ENCODE data around the gene RBP5.

RBP5 gene

GRCh38 chr12:7146906-7147305, 18.2 kb upstream of the RBP5 start:
- no peak overlapping the region for H3K4me3 ChIP-seq (ENCODE audit: insufficient read depth in 1 of 2, low read depth in 1 of 2, low read length in 2 of 2)
- H3K4me2 ChIP-seq (ENCODE audit: low read length, poor library complexity, severe bottlenecking): no peak overlapping the region
- no peak overlapping the region for H4K8ac ChIP-seq (ENCODE audit: low read length)
- H3K27me3 ChIP-seq (ENCODE audit: control insufficient read depth in 1 of 2, insufficient read depth in 1 of 2, low read length in 2 of 2): no peaks in the 10 kb centered on the region
- no peak overlapping the region for H2AK5ac ChIP-seq (ENCODE audit: low read length, severe bottlenecking)
- H3K14ac ChIP-seq (ENCODE audit: low read length in 2 of 2): no peak overlapping the region
- no peaks in the 10 kb centered on the region for H3K79me1 ChIP-seq (replicated peaks; ENCODE audit: low read length, poor library complexity, severe bottlenecking)
- no peak overlapping the region for H2BK15ac ChIP-seq (ENCODE audit: low read depth, poor library complexity, severe bottlenecking)
- no peak overlapping the region for H3K27ac ChIP-seq (ENCODE audit: low read length, poor library complexity, severe bottlenecking)
- WGBS: 97% methylated on average over 7 of the region's 7 CpGs
- H3K23ac ChIP-seq (ENCODE audit: low read length in 2 of 2): no peak overlapping the region
- H3K18ac ChIP-seq (ENCODE audit: low read depth in 1 of 2, low read length in 2 of 2): no peak overlapping the region
- H3K9me3 ChIP-seq (ENCODE audit: control insufficient read depth, low read length): no peaks in the 10 kb centered on the region
- no peak overlapping the region for H2BK120ac ChIP-seq (ENCODE audit: low read depth, low read length)
- no peak overlapping the region for H2BK12ac ChIP-seq (ENCODE audit: low read length in 2 of 2)
- H2BK5ac ChIP-seq (ENCODE audit: low read depth, low read length, poor library complexity, severe bottlenecking): no peak overlapping the region
- peaks cover 3% of the 10 kb centered on the region for H3K4me1 ChIP-seq (ENCODE audit: control insufficient read depth, insufficient read depth, low read depth, low read length)
- no peak overlapping the region for H4K91ac ChIP-seq (ENCODE audit: low read length)
- no peak overlapping the region for H3K4ac ChIP-seq (ENCODE audit: low read depth in 1 of 2, low read length in 2 of 2)
- no peak overlapping the region for H3K9ac ChIP-seq (ENCODE audit: low read length)
- DNase-seq: no peak
- H3K36me3 ChIP-seq (ENCODE audit: control insufficient read depth in 1 of 2, insufficient read depth in 2 of 2, low read depth in 1 of 2, low read length in 2 of 2): peaks cover 53 to 61% of the 10 kb centered on the region in 2 experiments
- no peak overlapping the region for H2AFZ ChIP-seq (ENCODE audit: low read depth, low read length)

- H3K14ac ChIP-seq (ENCODE audit: low read length in 2 of 2): no peak overlapping the region
- no peak overlapping the region for H2AFZ ChIP-seq (ENCODE audit: low read depth, low read length)
- no peak overlapping the region for H2BK15ac ChIP-seq (ENCODE audit: low read depth, poor library complexity, severe bottlenecking)
- no peak overlapping the region for H3K4me2 ChIP-seq (ENCODE audit: low read length, poor library complexity, severe bottlenecking)
- no peak overlapping the region for H2BK12ac ChIP-seq (ENCODE audit: low read length in 2 of 2)
- no peak for DNase-seq
- 71% methylated on average over 7 of the region's 7 CpGs for WGBS
- peaks cover 56 to 62% of the 10 kb centered on the region in 2 experiments for H3K36me3 ChIP-seq (ENCODE audit: control insufficient read depth in 1 of 2, insufficient read depth in 2 of 2, low read depth in 1 of 2, low read length in 2 of 2)
- H3K9ac ChIP-seq (ENCODE audit: low read length): no peak overlapping the region
- no peak overlapping the region for H2BK120ac ChIP-seq (ENCODE audit: low read depth, low read length)
- H2BK5ac ChIP-seq (ENCODE audit: low read depth, low read length, poor library complexity, severe bottlenecking): no peak overlapping the region
- no peaks in the 10 kb centered on the region for H3K27me3 ChIP-seq (ENCODE audit: control insufficient read depth in 1 of 2, insufficient read depth in 1 of 2, low read length in 2 of 2)
- H3K9me3 ChIP-seq (ENCODE audit: control insufficient read depth, low read length): no peaks in the 10 kb centered on the region
- no peak overlapping the region for H4K91ac ChIP-seq (ENCODE audit: low read length)
- H3K4me3 ChIP-seq (ENCODE audit: insufficient read depth in 1 of 2, low read depth in 1 of 2, low read length in 2 of 2): no peak overlapping the region
- no peak overlapping the region for H3K27ac ChIP-seq (ENCODE audit: low read length, poor library complexity, severe bottlenecking)
- H3K4ac ChIP-seq (ENCODE audit: low read depth in 1 of 2, low read length in 2 of 2): no peak overlapping the region
- H4K8ac ChIP-seq (ENCODE audit: low read length): no peak overlapping the region
- H2AK5ac ChIP-seq (ENCODE audit: low read length, severe bottlenecking): no peak overlapping the region
- no peak overlapping the region for H3K23ac ChIP-seq (ENCODE audit: low read length in 2 of 2)
- no peak overlapping the region for H3K18ac ChIP-seq (ENCODE audit: low read depth in 1 of 2, low read length in 2 of 2)
- H3K4me1 ChIP-seq (ENCODE audit: control insufficient read depth, insufficient read depth, low read depth, low read length): peaks cover 3% of the 10 kb centered on the region
- no peaks in the 10 kb centered on the region for H3K79me1 ChIP-seq (replicated peaks; ENCODE audit: low read length, poor library complexity, severe bottlenecking)
Observed at GRCh38 chr12:7146228-7146627, 17.5 kb upstream of the RBP5 start.

- 72% methylated on average over 4 of the region's 4 CpGs for WGBS
- Histone ChIP-seq H2AFZ (ENCODE audit: low read depth, low read length) (no peak overlapping the region), H2BK12ac (ENCODE audit: low read length in 2 of 2) (no peak overlapping the region), H3K18ac (ENCODE audit: low read depth in 1 of 2, low read length in 2 of 2) (no peak overlapping the region), H3K4me3 (ENCODE audit: insufficient read depth in 1 of 2, low read depth in 1 of 2, low read length in 2 of 2) (no peak overlapping the region), H2BK120ac (ENCODE audit: low read depth, low read length) (no peak overlapping the region), H4K8ac (ENCODE audit: low read length) (no peak overlapping the region), H3K9ac (ENCODE audit: low read length) (no peak overlapping the region), H4K91ac (ENCODE audit: low read length) (no peak overlapping the region), H3K14ac (ENCODE audit: low read length in 2 of 2) (no peak overlapping the region), H3K4me1 (ENCODE audit: control insufficient read depth, insufficient read depth, low read depth, low read length) (peaks cover 3% of the 10 kb centered on the region), H3K23ac (ENCODE audit: low read length in 2 of 2) (no peak overlapping the region), H3K4ac (ENCODE audit: low read depth in 1 of 2, low read length in 2 of 2) (no peak overlapping the region), H2BK5ac (ENCODE audit: low read depth, low read length, poor library complexity, severe bottlenecking) (no peak overlapping the region), H3K4me2 (ENCODE audit: low read length, poor library complexity, severe bottlenecking) (no peak overlapping the region), H2BK15ac (ENCODE audit: low read depth, poor library complexity, severe bottlenecking) (no peak overlapping the region), H3K79me1 (replicated peaks; ENCODE audit: low read length, poor library complexity, severe bottlenecking) (no peaks in the 10 kb centered on the region), H3K27ac (ENCODE audit: low read length, poor library complexity, severe bottlenecking) (no peak overlapping the region), H3K36me3 (ENCODE audit: control insufficient read depth in 1 of 2, insufficient read depth in 2 of 2, low read depth in 1 of 2, low read length in 2 of 2) (peaks cover 54 to 60% of the 10 kb centered on the region in 2 experiments), H2AK5ac (ENCODE audit: low read length, severe bottlenecking) (no peak overlapping the region), H3K9me3 (ENCODE audit: control insufficient read depth, low read length) (no peaks in the 10 kb centered on the region), H3K27me3 (ENCODE audit: control insufficient read depth in 1 of 2, insufficient read depth in 1 of 2, low read length in 2 of 2) (no peaks in the 10 kb centered on the region)
- DNase-seq: no peak
Observed at GRCh38 chr12:7145671-7146070, 17.0 kb upstream of the RBP5 start.

- WGBS: 73% methylated on average over 8 of the region's 11 CpGs
- H3K9me3 ChIP-seq (ENCODE audit: control insufficient read depth, low read length): no peaks in the 10 kb centered on the region
- H3K27me3 ChIP-seq (ENCODE audit: control insufficient read depth in 1 of 2, insufficient read depth in 1 of 2, low read length in 2 of 2): no peaks in the 10 kb centered on the region
Observed at GRCh38 chr12:7144414-7145120, 15.9 kb upstream of the RBP5 start.

More at GRCh38 chr12:7144414-7145120, 15.9 kb upstream of the RBP5 start:
- Histone ChIP-seq H3K79me1 (replicated peaks; ENCODE audit: low read length, poor library complexity, severe bottlenecking) (no peaks in the 10 kb centered on the region), H3K4me1 (ENCODE audit: control insufficient read depth, insufficient read depth, low read depth, low read length) (peaks cover 3% of the 10 kb centered on the region), H3K4me2 (ENCODE audit: low read length, poor library complexity, severe bottlenecking) (no peak overlapping the region), H3K36me3 (ENCODE audit: control insufficient read depth in 1 of 2, insufficient read depth in 2 of 2, low read depth in 1 of 2, low read length in 2 of 2) (peaks cover 48 to 52% of the 10 kb centered on the region in 2 experiments), H4K8ac (ENCODE audit: low read length) (no peak overlapping the region), H3K14ac (ENCODE audit: low read length in 2 of 2) (no peak overlapping the region), H2BK120ac (ENCODE audit: low read depth, low read length) (no peak overlapping the region), H3K4ac (ENCODE audit: low read depth in 1 of 2, low read length in 2 of 2) (no peak overlapping the region), H3K9ac (ENCODE audit: low read length) (peak overlapping the region; percentile 64), H3K18ac (ENCODE audit: low read depth in 1 of 2, low read length in 2 of 2) (no peak overlapping the region), H3K23ac (ENCODE audit: low read length in 2 of 2) (no peak overlapping the region), H2AFZ (ENCODE audit: low read depth, low read length) (no peak overlapping the region), H2BK5ac (ENCODE audit: low read depth, low read length, poor library complexity, severe bottlenecking) (no peak overlapping the region), H3K4me3 (ENCODE audit: insufficient read depth in 1 of 2, low read depth in 1 of 2, low read length in 2 of 2) (no peak overlapping the region), H3K27ac (ENCODE audit: low read length, poor library complexity, severe bottlenecking) (no peak overlapping the region), H4K91ac (ENCODE audit: low read length) (no peak overlapping the region), H2BK12ac (ENCODE audit: low read length in 2 of 2) (no peak overlapping the region), H2AK5ac (ENCODE audit: low read length, severe bottlenecking) (no peak overlapping the region), H2BK15ac (ENCODE audit: low read depth, poor library complexity, severe bottlenecking) (no peak overlapping the region)
- DNase-seq: peak; percentile 50

Measured in mesenchymal stem cell (in vitro differentiated cells and primary cell).